Measurements from ENCODE around the gene SPOCK1. TPM values are rescaled to one million over a fixed set of nuclear protein-coding genes. Genes with fewer than 3 reads are reported as not detected.

Gene SPOCK1
- polyA plus RNA-seq, 2 of the 4 experiments (the other 2 are of a cell fraction): 28.9 to 40.8 TPM

DNA sequence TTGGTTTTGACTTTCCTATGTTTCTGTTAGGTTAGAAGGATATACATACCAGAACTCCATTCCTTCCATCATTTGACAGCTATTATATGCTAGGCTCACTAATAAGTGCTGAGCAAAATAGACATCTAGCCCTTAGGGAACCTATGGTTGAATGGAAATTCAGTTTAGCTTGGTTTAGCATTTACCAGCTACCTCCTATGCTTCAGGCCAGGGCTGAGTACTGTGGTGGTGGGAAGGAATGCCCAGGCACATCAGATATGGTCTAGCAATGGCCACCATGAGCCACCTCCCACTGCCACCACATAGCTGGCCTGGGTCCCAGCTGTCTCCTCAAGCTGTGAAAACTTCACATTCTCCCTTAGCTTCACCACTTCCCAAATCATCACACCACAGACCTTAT lies 89.4 kb downstream of the SPOCK1 start:
- Histone ChIP-seq H3K9me3 (no peaks in the 10 kb centered on the region), H3K4me2 (no peak overlapping the region), H3K27ac (no peak overlapping the region), H3K4me1 (no peaks in the 10 kb centered on the region), H3K4me3 (no peak overlapping the region)
- FAIRE-seq (no peak), DNase-seq (ENCODE audit: low read depth in 1 of 2, low spot score in 1 of 2) (no peak), ATAC-seq (no peak)
- POLR2A ChIA-PET: interaction anchor here (0.6 kb wide), 1 partner anchor 106 kb away, joined by 3 read pairs; no protein-coding TSS in a partner anchor
- CTCF ChIA-PET: interaction anchor here (1.2 to 1.6 kb wide), 2 partner anchors 15 to 29 kb away, joined by 3 to 5 read pairs; no protein-coding TSS in a partner anchor
- TF ChIP-seq, protein P1, sequence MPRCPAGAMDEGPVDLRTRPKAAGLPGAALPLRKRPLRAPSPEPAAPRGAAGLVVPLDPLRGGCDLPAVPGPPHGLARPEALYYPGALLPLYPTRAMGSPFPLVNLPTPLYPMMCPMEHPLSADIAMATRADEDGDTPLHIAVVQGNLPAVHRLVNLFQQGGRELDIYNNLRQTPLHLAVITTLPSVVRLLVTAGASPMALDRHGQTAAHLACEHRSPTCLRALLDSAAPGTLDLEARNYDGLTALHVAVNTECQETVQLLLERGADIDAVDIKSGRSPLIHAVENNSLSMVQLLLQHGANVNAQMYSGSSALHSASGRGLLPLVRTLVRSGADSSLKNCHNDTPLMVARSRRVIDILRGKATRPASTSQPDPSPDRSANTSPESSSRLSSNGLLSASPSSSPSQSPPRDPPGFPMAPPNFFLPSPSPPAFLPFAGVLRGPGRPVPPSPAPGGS (IDR thresholded peaks at IDR 0.05): no peak
- TF ChIP-seq SREBF2 (IDR thresholded peaks at IDR 0.05): no peak
- no peak for TF ChIP-seq HOXB5 (CRISPR knock-in tag; IDR thresholded peaks at IDR 0.05)
- TF ChIP-seq PHF8 (IDR thresholded peaks at IDR 0.05; ENCODE audit: borderline replicate concordance, low read depth): no peak

DNA sequence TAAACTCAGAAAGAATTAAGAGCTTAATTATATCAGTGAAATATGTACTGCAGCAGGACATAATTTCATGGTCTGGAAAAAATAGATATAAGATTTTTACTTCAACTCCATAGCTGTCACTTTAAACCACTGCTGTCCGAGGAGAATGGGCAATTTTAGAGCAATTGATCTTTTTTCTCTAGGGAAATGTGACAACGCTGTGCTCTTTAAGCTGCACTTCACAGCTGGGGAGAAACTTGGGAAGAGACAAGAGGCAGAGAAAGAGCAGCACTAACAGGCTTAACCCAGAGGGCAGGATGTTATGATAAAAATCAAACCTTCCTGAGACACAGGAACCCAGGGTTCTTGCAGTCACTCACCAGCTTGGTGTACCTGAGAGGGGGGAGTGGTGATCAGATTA lies 92.0 kb downstream of the SPOCK1 start:
- TF ChIP-seq, protein P2, sequence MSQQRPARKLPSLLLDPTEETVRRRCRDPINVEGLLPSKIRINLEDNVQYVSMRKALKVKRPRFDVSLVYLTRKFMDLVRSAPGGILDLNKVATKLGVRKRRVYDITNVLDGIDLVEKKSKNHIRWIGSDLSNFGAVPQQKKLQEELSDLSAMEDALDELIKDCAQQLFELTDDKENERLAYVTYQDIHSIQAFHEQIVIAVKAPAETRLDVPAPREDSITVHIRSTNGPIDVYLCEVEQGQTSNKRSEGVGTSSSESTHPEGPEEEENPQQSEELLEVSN (IDR thresholded peaks at IDR 0.05; ENCODE audit: borderline replicate concordance, low read depth): no peak
- no peak for TF ChIP-seq SMC3 (IDR thresholded peaks at IDR 0.05)
- no peak for TF ChIP-seq PHF8 (IDR thresholded peaks at IDR 0.05; ENCODE audit: borderline replicate concordance, low read depth)
- no peak for TF ChIP-seq FOXS1 (CRISPR knock-in tag; IDR thresholded peaks at IDR 0.05)
- no peak for TF ChIP-seq EHF (CRISPR knock-in tag; IDR thresholded peaks at IDR 0.05)
- TF ChIP-seq, protein P3, sequence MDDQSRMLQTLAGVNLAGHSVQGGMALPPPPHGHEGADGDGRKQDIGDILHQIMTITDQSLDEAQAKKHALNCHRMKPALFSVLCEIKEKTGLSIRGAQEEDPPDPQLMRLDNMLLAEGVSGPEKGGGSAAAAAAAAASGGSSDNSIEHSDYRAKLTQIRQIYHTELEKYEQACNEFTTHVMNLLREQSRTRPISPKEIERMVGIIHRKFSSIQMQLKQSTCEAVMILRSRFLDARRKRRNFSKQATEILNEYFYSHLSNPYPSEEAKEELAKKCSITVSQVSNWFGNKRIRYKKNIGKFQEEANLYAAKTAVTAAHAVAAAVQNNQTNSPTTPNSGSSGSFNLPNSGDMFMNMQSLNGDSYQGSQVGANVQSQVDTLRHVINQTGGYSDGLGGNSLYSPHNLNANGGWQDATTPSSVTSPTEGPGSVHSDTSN (IDR thresholded peaks at IDR 0.05): no peak
- TF ChIP-seq TP53 (CRISPR knock-in tag; IDR thresholded peaks at IDR 0.05): no peak
- TF ChIP-seq CHD2 (IDR thresholded peaks at IDR 0.05; ENCODE audit: low read length, partially characterized antibody): no peak
- no peak for TF ChIP-seq EHMT2 (IDR thresholded peaks at IDR 0.05; ENCODE audit: low read depth)
- no peak for TF ChIP-seq GATA3 (IDR thresholded peaks at IDR 0.05; ENCODE audit: borderline replicate concordance)
- TF ChIP-seq, protein P4, sequence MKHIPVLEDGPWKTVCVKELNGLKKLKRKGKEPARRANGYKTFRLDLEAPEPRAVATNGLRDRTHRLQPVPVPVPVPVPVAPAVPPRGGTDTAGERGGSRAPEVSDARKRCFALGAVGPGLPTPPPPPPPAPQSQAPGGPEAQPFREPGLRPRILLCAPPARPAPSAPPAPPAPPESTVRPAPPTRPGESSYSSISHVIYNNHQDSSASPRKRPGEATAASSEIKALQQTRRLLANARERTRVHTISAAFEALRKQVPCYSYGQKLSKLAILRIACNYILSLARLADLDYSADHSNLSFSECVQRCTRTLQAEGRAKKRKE (CRISPR knock-in tag; IDR thresholded peaks at IDR 0.05; ENCODE audit: low read depth): no peak
- TF ChIP-seq RARB (CRISPR knock-in tag; IDR thresholded peaks at IDR 0.05): no peak
- TF ChIP-seq BHLHE40 (IDR thresholded peaks at IDR 0.05; ENCODE audit: low read depth, low read length): no peak
- no peak for TF ChIP-seq MAFK (IDR thresholded peaks at IDR 0.05; ENCODE audit: partially characterized antibody)
- no peak for TF ChIP-seq POLR2A (IDR thresholded peaks at IDR 0.05; ENCODE audit: low read length)
- TF ChIP-seq NPAS2 (CRISPR knock-in tag; IDR thresholded peaks at IDR 0.05; ENCODE audit: borderline replicate concordance): no peak
- no peak for TF ChIP-seq CBX8 (IDR thresholded peaks at IDR 0.05)
- ATAC-seq (no peak), DNase-seq (ENCODE audit: low read depth in 1 of 2, low spot score in 1 of 2) (no peak), FAIRE-seq (no peak)
- ChIA-PET POLR2A (no interaction called here), CTCF (no interaction called here)
- Histone ChIP-seq H3K4me3 (no peak overlapping the region), H3K9me3 (no peaks in the 10 kb centered on the region), H3K4me2 (no peak overlapping the region), H3K4me1 (no peaks in the 10 kb centered on the region), H3K27ac (no peak overlapping the region)
- WGBS (ENCODE audit: missing lambda C conversion rate): 15% methylated on average over 2 of the region's 2 CpGs

DNA sequence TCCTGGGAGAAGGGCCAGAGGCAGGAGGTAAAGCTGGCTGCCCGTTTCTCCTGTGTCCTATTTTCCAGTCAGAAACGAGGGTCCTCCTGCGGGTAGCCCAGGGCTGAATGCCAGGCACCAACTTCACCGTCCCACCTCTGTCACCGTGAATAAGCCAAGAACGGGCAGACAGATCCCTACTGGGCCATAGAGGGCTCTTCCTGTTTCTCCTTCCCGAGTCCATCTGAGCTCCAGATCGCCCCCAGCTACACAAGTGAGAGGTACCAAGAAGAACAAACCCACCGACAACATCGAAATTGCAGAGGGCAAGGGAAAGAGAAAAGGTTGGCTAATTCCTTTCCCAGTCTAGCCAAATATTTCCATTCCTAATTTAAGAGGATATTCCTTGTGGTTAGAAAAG lies 93.7 kb downstream of the SPOCK1 start:
- Histone ChIP-seq H3K4me2 (no peak overlapping the region), H3K4me1 (no peaks in the 10 kb centered on the region), H3K9me3 (no peaks in the 10 kb centered on the region), H3K4me3 (no peak overlapping the region), H3K27ac (no peak overlapping the region)
- ATAC-seq: no peak
- ChIA-PET POLR2A (no interaction called here), CTCF (interaction anchor here (1.5 kb wide), 1 partner anchor 10 kb away, joined by 5 read pairs; no protein-coding TSS in a partner anchor)
- no peak for FAIRE-seq
- no peak for DNase-seq (ENCODE audit: low read depth in 1 of 2, low spot score in 1 of 2)
- WGBS (ENCODE audit: missing lambda C conversion rate): 62% methylated on average over 10 of the region's 10 CpGs
- TF ChIP-seq, protein P5, sequence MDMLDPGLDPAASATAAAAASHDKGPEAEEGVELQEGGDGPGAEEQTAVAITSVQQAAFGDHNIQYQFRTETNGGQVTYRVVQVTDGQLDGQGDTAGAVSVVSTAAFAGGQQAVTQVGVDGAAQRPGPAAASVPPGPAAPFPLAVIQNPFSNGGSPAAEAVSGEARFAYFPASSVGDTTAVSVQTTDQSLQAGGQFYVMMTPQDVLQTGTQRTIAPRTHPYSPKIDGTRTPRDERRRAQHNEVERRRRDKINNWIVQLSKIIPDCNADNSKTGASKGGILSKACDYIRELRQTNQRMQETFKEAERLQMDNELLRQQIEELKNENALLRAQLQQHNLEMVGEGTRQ (IDR thresholded peaks at IDR 0.05): no peak
- no peak for TF ChIP-seq TP53 (CRISPR knock-in tag; IDR thresholded peaks at IDR 0.05)
- TF ChIP-seq RAD21 (conservative IDR thresholded peaks at IDR 0.05 in 1 of 2, IDR thresholded peaks at IDR 0.05 in 1 of 2): no peak
- TF ChIP-seq, protein P6, sequence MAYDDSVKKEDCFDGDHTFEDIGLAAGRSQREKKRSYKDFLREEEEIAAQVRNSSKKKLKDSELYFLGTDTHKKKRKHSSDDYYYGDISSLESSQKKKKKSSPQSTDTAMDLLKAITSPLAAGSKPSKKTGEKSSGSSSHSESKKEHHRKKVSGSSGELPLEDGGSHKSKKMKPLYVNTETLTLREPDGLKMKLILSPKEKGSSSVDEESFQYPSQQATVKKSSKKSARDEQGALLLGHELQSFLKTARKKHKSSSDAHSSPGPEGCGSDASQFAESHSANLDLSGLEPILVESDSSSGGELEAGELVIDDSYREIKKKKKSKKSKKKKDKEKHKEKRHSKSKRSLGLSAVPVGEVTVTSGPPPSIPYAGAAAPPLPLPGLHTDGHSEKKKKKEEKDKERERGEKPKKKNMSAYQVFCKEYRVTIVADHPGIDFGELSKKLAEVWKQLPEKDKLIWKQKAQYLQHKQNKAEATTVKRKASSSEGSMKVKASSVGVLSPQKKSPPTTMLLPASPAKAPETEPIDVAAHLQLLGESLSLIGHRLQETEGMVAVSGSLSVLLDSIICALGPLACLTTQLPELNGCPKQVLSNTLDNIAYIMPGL (CRISPR knock-in tag; IDR thresholded peaks at IDR 0.05; ENCODE audit: borderline replicate concordance): no peak
- TF ChIP-seq JUN (IDR thresholded peaks at IDR 0.05): no peak
- TF ChIP-seq BHLHE40 (IDR thresholded peaks at IDR 0.05; ENCODE audit: low read depth, low read length): no peak
- TF ChIP-seq, protein P7, sequence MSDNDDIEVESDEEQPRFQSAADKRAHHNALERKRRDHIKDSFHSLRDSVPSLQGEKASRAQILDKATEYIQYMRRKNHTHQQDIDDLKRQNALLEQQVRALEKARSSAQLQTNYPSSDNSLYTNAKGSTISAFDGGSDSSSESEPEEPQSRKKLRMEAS (IDR thresholded peaks at IDR 0.05): no peak
- no peak for TF ChIP-seq NPAS2 (CRISPR knock-in tag; IDR thresholded peaks at IDR 0.05; ENCODE audit: borderline replicate concordance)
- no peak for TF ChIP-seq POLR2AphosphoS2 (conservative IDR thresholded peaks at IDR 0.05; ENCODE audit: low read length)
- TF ChIP-seq HOXB13 (CRISPR knock-in tag; IDR thresholded peaks at IDR 0.05; ENCODE audit: low read depth): no peak
- TF ChIP-seq, protein P8, sequence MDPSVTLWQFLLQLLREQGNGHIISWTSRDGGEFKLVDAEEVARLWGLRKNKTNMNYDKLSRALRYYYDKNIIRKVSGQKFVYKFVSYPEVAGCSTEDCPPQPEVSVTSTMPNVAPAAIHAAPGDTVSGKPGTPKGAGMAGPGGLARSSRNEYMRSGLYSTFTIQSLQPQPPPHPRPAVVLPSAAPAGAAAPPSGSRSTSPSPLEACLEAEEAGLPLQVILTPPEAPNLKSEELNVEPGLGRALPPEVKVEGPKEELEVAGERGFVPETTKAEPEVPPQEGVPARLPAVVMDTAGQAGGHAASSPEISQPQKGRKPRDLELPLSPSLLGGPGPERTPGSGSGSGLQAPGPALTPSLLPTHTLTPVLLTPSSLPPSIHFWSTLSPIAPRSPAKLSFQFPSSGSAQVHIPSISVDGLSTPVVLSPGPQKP (IDR thresholded peaks at IDR 0.05; ENCODE audit: low read depth, low read length): no peak
- TF ChIP-seq MAFK (IDR thresholded peaks at IDR 0.05; ENCODE audit: partially characterized antibody): no peak
